ENCODE data around the gene C19orf73.

DNA sequence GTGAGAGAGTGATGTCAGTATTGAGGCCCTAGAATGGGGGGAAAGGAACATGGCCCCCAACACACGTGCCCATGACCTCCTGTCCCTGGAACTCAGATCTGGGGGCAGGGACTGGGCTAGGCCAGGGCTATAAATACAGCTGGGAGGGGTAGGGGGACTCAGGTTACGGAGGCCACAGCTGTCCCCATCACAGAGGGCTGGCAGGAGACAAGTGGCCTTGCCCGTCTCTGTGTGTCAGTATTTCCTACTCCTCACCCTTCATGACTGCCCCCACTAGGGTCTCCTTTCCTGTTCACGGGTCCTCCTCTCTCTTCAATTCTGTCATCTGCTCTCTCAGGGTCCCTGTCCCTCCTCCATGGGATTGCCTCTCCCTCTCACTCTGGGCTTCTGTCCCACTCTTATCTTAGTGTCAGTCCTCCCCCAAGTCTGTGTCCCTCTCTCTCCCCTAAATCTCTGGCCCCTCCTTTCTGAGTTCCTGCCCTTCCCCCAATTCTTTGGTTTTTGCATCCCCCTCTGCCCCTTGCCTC lies 36.9 kb upstream of the C19orf73 start:
- TF ChIP-seq, protein P1, sequence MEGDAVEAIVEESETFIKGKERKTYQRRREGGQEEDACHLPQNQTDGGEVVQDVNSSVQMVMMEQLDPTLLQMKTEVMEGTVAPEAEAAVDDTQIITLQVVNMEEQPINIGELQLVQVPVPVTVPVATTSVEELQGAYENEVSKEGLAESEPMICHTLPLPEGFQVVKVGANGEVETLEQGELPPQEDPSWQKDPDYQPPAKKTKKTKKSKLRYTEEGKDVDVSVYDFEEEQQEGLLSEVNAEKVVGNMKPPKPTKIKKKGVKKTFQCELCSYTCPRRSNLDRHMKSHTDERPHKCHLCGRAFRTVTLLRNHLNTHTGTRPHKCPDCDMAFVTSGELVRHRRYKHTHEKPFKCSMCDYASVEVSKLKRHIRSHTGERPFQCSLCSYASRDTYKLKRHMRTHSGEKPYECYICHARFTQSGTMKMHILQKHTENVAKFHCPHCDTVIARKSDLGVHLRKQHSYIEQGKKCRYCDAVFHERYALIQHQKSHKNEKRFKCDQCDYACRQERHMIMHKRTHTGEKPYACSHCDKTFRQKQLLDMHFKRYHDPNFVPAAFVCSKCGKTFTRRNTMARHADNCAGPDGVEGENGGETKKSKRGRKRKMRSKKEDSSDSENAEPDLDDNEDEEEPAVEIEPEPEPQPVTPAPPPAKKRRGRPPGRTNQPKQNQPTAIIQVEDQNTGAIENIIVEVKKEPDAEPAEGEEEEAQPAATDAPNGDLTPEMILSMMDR (IDR thresholded peaks at IDR 0.05) = no peak
- no peak for TF ChIP-seq POLR2A (IDR thresholded peaks at IDR 0.05)
